Esophagus muscularis mucosa (tissue), 4 donors: ENCODE results near the gene SLC39A7. TPM values are rescaled to one million over a fixed set of nuclear protein-coding genes. Genes with fewer than 3 reads are reported as not detected.

Source experiments
- DNase-seq: peaks from one replicate; pipeline ENCODE4 v3.0.0-alpha.2; 2017; ENCODE audit errors: extremely low spot score
- H3K27ac ChIP-seq, 4 donors: fragments of 200-600 bp; sonication (generic); replicated peaks in 1 of 4; 1 replicate in 3 of 4; 2 replicates in 1 of 4; pipeline ENCODE4 v1.5.1; 2016 to 2019; ENCODE audit warnings: mild to moderate bottlenecking in 1 of 4
- H3K27me3 ChIP-seq, 4 donors: fragments of 200-600 bp; sonication (generic); one replicate each; pipeline versions ENCODE4 v1.5.1 to v1.6.0; 2016 to 2019
- H3K36me3 ChIP-seq, 4 donors: fragments of 200-600 bp; sonication (generic); one replicate each; pipeline ENCODE4 v1.5.1; 2016 to 2019
- H3K4me1 ChIP-seq, 4 donors: fragments of 200-600 bp; sonication (generic); one replicate each; pipeline ENCODE4 v1.5.1; 2016 to 2019
- H3K4me3 ChIP-seq, 4 donors: fragments of 200-600 bp; sonication (generic); 1 replicate in 2 of 4; 2 replicates in 2 of 4; pipeline ENCODE4 v1.5.1; 2016 to 2019; ENCODE audit warnings: mild to moderate bottlenecking in 4 of 4, moderate library complexity in 1 of 4
- H3K9me3 ChIP-seq, 4 donors: fragments of 200-600 bp; sonication (generic); 1 replicate in 3 of 4; 2 replicates in 1 of 4; pipeline ENCODE4 v1.5.1; 2016 to 2019
- EP300 ChIP-seq: sonication (generic); formaldehyde crosslinking; IDR thresholded peaks from one replicate; pipeline ENCODE4 v1.6.1; 2017; ENCODE audit warnings: antibody characterized with exemption
- POLR2A ChIP-seq: fragments of 450-650 bp; IDR thresholded peaks from one replicate; pipeline ENCODE4 v1.6.1; 2017; ENCODE audit warnings: antibody characterized with exemption, moderate library complexity, mild to moderate bottlenecking, low read depth
- POLR2AphosphoS5 ChIP-seq, 2 donors: sonication (generic); formaldehyde crosslinking; IDR thresholded peaks; one replicate each; pipeline ENCODE4 v1.6.1; 2017; ENCODE audit warnings: antibody characterized with exemption in 2 of 2
- WGBS: methylation state at CpG from one replicate; pipeline ENCODE4 v1.1.5; 2018; 5-methylcytosine and 5-hydroxymethylcytosine counted together
- intact Hi-C: fragments of 100-400 bp; cut with DNase I; formaldehyde crosslinking; loops from one replicate; pipeline ENCODE4 v1.15.1; 2023
- total RNA-seq, 4 donors: library from RNA; depleted of rRNA; stranded (reverse); fragments of >200 nt; gene quantifications; one replicate each; pipeline versions ENCODE4 v1.1.0 to v1.2.1, GENCODE V29; 2016
- TF ChIP-seq, protein P1 (sequence below), 3 experiments: fragments of 200-600 bp in 2 of 3; fragments of 450-650 bp in 1 of 3; sonication (generic) in 2 of 3; IDR thresholded peaks; one replicate each; pipeline ENCODE4 v1.5.1; 2017 to 2019; ENCODE audit warnings: antibody characterized with exemption in 3 of 3, mild to moderate bottlenecking in 2 of 3, moderate library complexity in 1 of 3

Gene SLC39A7, protein sequence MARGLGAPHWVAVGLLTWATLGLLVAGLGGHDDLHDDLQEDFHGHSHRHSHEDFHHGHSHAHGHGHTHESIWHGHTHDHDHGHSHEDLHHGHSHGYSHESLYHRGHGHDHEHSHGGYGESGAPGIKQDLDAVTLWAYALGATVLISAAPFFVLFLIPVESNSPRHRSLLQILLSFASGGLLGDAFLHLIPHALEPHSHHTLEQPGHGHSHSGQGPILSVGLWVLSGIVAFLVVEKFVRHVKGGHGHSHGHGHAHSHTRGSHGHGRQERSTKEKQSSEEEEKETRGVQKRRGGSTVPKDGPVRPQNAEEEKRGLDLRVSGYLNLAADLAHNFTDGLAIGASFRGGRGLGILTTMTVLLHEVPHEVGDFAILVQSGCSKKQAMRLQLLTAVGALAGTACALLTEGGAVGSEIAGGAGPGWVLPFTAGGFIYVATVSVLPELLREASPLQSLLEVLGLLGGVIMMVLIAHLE
- 10 to 100 TPM; 43.6 to 80.1 (median 62.3) TPM for total RNA-seq

DNA sequence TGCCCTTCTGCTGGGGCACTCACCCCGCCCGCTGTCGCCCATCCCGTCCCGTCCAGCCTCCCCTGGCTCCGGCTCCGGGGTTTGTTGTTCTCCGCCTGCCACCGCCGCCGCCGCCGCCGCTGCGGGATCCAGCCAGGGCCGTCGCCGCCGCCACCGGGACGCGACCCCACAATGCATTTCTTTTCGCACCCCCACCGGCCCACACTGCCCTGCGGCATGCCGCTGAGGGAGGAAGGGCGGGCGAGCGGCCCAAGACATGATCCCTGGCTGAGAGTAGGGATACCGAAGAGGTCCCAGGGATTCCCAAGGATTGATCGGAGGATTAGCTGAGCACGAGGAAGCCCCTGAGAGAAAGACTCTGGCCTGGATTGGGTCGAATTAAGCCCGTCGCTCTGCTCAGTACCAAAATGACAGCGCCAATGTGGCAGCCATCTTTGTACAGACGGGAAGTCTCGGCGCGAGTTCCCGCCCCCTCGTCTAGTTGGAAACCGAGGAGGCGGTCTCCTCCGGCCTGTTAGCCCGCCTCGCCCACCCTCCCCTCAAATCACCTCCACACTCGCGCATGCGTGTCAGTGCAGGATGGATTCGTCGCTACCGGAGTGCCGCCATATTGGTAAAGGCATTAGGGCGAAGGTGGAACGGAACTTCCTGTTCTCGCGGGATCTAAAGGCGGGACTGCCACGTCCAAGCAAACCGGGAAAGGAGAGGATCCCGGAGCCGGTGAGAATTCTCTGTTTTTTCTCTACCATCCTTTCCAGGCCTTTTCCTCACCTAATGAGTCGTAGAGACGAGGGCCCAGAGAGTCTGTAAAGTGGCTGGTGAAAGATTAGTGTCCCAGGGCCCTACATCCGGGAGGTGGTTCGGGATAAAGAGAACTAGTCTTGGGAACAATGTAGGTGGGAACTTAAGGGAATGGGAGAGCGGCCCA lies at the start of gene SLC39A7, which contains the start of gene RXRB:
SLC39A7 (plus strand) TSS at position 649 of the 928 bp plus-strand sequence. CDS start 379 bp downstream, outside the sequence.
RXRB (minus strand) TSS at position 447 of the 928 bp plus-strand sequence; CDS start at position 258, 189 bp downstream.
- 0% methylated on average over 53 of the region's 68 CpGs for WGBS
- peak; percentile 100 for DNase-seq
- intact Hi-C loops, result no loop called here
- no peaks in the 10 kb centered on the region for H3K27me3 ChIP-seq
- peak within 1 kb of the TSS; percentile 76 to 84 (median 80) for H3K4me3 ChIP-seq
- peak within 1 kb of the TSS; percentile 90 to 97 (median 93) for H3K27ac ChIP-seq
- H3K4me1 ChIP-seq, result peaks cover 59 to 77% (median 72%) of the 10 kb centered on the region in 4 donors
- no peak for TF ChIP-seq EP300
- peak; percentile 33 for TF ChIP-seq POLR2A
- TF ChIP-seq, protein P1, sequence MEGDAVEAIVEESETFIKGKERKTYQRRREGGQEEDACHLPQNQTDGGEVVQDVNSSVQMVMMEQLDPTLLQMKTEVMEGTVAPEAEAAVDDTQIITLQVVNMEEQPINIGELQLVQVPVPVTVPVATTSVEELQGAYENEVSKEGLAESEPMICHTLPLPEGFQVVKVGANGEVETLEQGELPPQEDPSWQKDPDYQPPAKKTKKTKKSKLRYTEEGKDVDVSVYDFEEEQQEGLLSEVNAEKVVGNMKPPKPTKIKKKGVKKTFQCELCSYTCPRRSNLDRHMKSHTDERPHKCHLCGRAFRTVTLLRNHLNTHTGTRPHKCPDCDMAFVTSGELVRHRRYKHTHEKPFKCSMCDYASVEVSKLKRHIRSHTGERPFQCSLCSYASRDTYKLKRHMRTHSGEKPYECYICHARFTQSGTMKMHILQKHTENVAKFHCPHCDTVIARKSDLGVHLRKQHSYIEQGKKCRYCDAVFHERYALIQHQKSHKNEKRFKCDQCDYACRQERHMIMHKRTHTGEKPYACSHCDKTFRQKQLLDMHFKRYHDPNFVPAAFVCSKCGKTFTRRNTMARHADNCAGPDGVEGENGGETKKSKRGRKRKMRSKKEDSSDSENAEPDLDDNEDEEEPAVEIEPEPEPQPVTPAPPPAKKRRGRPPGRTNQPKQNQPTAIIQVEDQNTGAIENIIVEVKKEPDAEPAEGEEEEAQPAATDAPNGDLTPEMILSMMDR (IDR thresholded peaks at IDR 0.05), result no peak
- TF ChIP-seq POLR2AphosphoS5 (IDR thresholded peaks at IDR 0.05), result peak; percentile 82 to 91
- H3K9me3 ChIP-seq, result no peaks in the 10 kb centered on the region
- H3K36me3 ChIP-seq, result peaks cover 35 to 52% (median 46%) of the 10 kb centered on the region in 4 donors

DNA sequence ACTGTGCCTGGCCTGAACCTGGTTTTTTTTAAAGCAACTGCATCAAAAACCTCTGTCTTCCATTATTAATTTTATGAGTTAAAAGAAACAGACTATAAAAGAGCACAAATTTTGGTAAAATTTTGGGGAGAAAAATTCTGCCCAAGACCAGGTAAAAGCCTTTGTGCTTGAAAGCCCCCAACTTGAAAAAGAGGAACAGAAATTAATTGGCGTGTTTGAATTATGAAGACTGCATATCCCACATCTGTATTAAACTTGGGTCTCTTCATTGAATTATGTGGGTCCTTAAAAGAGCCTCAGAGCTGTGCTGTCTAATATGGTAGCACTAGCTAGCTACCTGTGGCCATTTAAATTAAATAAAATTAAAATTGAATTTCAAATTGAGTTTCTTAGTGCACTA lies 49.6 kb upstream of the SLC39A7 start:
- DNase-seq, result no peak
- no peaks in the 10 kb centered on the region for H3K4me1 ChIP-seq
- H3K4me3 ChIP-seq, result no peak overlapping the region
- no peaks in the 10 kb centered on the region for H3K36me3 ChIP-seq
- peaks cover 0 to 37% (median 3%) of the 10 kb centered on the region in 4 donors for H3K27me3 ChIP-seq
- TF ChIP-seq, protein P1 (IDR thresholded peaks at IDR 0.05), result no peak
- H3K27ac ChIP-seq, result no peak overlapping the region
- 88% methylated on average over 1 of the region's 1 CpG for WGBS
- intact Hi-C loops, result no loop called here
- peaks cover 0 to 11% (median 9%) of the 10 kb centered on the region in 4 donors for H3K9me3 ChIP-seq

DNA sequence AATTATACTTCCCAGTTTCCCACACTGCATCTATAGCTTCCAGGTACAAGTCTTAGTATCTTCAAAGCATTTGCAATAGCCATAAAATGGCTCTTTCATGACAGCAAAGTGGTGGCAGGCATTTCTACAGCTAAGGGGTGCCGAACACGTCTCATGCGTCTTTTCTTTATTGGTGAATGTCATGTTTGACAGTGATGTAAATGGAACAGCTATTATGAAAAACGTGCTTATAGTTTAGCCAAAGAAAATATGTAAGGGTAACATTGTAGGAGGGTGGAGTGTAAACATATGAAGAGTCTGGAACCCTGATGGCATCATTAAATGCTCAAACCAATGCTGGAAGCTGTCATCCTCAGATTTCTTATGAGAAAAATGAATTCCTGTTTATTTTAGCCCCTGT lies 46.3 kb upstream of the SLC39A7 start:
- Histone ChIP-seq H3K4me3 (no peak overlapping the region), H3K27ac (no peak overlapping the region), H3K4me1 (no peaks in the 10 kb centered on the region), H3K27me3 (peaks cover 0 to 27% (median under 1%) of the 10 kb centered on the region in 4 donors), H3K9me3 (peaks cover 0 to 11% (median 9%) of the 10 kb centered on the region in 4 donors), H3K36me3 (no peaks in the 10 kb centered on the region)
- no peak for DNase-seq
- WGBS, result 58% methylated on average over 4 of the region's 4 CpGs
- intact Hi-C loops, result no loop called here
- TF ChIP-seq POLR2A (no peak), POLR2AphosphoS5 (IDR thresholded peaks at IDR 0.05) (no peak), EP300 (no peak)
- TF ChIP-seq, protein P1 (IDR thresholded peaks at IDR 0.05), result no peak

DNA sequence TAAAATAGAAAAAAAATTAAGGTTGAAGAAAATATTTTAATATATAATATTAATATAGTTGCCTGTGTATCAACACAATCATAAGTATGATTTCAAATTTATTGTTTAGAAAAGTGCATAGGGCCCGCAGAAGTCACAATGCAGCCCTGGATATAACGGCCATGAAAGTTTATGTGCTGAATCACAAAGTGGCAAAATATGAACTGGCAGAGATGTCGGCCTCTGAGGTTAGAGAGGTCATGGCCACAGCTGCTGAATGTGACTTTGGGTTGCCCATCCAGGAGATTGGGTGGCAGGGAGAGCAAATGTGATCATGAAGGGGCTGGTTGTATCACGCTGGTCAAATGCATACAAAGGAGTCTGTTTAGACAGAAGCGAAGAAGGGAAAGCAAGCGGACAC lies 44.1 kb upstream of the SLC39A7 start:
- no peak for TF ChIP-seq POLR2A
- TF ChIP-seq POLR2AphosphoS5 (IDR thresholded peaks at IDR 0.05), result no peak
- TF ChIP-seq, protein P1 (IDR thresholded peaks at IDR 0.05), result no peak
- TF ChIP-seq EP300, result no peak
- Histone ChIP-seq H3K4me1 (peaks cover 9 to 13% (median 12%) of the 10 kb centered on the region in 4 donors), H3K27ac (no peak overlapping the region), H3K27me3 (peaks cover 0 to 14% (median 0%) of the 10 kb centered on the region in 4 donors), H3K9me3 (peaks cover 0 to 9% (median 7%) of the 10 kb centered on the region in 4 donors), H3K4me3 (no peak overlapping the region), H3K36me3 (no peaks in the 10 kb centered on the region)
- WGBS, result 79% methylated on average over 6 of the region's 6 CpGs
- no peak for DNase-seq
- intact Hi-C loops, result no loop called here
